ENCODE data around the gene SAPCD2. TPM values are rescaled to one million over a fixed set of nuclear protein-coding genes. Genes with fewer than 3 reads are reported as not detected.

Gene SAPCD2
- total RNA-seq, 2 donors from 2014 or later = 9.5 to 20.8 TPM

DNA sequence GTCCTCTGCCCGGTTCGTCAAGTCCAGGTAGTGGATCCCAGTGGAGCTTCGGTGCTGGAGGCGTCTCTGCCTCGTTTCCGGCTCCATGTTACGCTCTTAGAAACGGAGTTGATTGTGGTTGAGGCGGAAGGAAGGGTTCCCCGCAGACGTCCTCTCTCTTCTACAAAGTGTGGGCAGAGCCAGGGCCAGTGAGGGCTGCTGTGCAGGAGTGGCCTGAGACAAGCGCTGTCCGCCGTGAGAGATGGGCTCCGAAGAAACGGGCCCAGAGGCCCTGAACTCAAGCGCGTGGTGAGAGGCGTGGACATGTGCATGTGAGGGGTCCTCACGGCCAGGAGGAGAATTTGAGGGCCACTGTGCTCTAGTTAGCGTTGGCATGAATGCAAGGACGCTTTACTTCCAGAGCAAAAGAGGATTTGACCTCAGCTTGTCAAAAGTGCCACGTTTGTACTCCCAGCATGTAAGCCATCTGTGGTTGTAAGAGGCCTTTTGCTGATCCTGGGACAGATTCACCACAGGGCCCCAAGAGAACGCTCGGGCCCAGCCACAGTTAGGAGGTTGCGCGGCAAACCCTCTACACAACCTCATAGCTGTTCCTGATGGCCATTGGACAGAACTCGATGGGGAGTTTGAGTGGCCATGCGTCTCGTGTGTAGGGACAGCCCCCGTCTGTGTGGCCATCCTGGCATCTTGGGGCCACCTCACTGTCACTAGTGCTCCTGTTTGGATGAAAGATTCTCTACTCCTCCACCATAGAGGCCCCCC lies 26.6 kb upstream of the SAPCD2 start:
- DNase-seq (ENCODE audit: low spot score) = no peak
- peaks cover 17% of the 10 kb centered on the region in 2 donors for H3K4me1 Mint-ChIP-seq (ENCODE audit: low read depth in 2 of 2)
- peak overlapping the region; percentile 82 for H3K4me3 Mint-ChIP-seq
- H3K36me3 Mint-ChIP-seq = no peaks in the 10 kb centered on the region
- H3K9me3 Mint-ChIP-seq = no peaks in the 10 kb centered on the region
- H3K27me3 Mint-ChIP-seq = no peaks in the 10 kb centered on the region
- peak overlapping the region; percentile 83 for H3K27ac Mint-ChIP-seq
- ATAC-seq = no peak

DNA sequence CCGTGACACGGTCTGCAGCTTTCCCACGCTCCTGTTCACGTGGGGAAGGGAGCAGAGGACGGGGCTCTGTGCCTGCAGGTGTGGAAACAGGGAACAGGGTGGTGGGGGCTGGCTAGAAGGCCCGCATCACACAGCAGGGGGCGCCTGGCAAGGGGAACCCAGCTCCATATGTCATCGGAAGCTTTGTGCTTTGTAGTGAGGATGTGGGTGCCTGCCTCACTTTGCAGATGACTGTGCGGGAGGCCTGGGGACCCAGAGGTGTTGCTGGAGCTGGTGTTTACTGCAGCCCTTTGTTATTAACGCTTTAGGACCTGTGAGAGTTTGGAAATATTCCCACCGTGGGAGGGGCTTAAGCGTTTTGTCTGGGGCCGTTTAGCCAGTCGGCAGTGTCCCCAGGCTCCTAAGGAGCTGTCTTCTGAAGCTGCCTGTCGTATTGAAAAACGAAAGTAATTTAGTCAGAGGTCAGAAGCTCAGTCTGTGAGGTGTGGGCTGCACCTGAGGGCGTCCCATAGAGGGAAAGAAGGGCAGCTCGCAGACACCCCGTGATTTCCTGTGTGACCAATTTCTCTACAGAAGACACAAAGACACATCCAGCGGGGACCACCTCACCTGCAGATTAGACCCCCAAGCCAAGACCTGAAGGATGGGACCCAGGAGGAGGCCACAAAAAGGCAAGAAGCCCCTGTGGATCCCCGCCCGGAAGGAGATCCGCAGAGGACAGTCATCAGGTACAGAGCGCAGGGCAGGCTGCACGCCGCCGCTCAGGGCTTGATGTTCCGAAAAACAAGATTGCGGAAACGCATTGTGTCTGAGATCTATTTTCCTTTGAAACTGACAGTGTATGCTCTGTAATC lies 25.5 kb upstream of the SAPCD2 start:
- Mint-ChIP-seq H3K27ac (peak overlapping the region; percentile 83), H3K36me3 (no peaks in the 10 kb centered on the region), H3K27me3 (no peaks in the 10 kb centered on the region), H3K4me3 (peak overlapping the region; percentile 82), H3K9me3 (no peaks in the 10 kb centered on the region), H3K4me1 (ENCODE audit: low read depth in 2 of 2) (peaks cover 17 to 20% of the 10 kb centered on the region in 2 donors)
- DNase-seq (ENCODE audit: low spot score) (peak; percentile 87), ATAC-seq (peak; percentile 96 to 97)

DNA sequence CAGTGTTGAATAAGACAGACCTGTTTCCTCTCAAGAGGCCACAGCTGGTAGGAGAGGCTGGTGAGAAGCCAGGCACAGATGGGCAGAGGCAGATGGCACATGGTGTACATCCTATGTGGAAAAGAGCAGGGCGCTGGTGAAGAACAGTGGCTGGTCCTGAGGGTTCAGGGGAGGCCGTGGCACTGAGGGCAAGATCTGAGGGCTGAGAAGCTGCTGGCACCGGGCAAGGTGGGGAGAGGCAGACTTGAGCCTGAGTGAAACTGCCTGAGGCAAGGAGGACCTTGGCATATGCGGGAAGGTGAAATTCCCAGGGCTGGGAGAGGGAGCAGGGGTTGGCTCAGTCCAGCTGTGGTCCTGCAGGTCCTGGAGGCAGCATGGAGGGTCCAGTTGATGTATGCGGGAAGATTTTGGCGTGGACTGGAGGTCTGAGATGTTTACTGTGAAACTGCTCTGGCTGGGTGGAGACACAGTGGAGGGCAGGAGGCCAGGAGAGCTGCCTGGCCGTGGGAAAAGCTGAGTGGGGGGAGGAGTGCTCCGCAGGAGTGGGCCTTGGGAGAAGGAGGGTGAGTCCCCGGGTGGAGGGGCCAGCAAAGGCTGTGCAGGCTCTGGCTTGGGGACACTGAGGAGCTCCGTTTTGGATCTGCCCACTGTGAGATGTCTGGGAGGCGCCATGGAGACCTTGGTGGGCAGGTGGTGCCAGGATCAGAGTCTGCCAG lies 19.0 kb upstream of the SAPCD2 start:
- DNase-seq (ENCODE audit: low spot score) = no peak
- ATAC-seq = no peak
- peak overlapping the region; percentile 43 to 76 for H3K27ac Mint-ChIP-seq
- no peak overlapping the region for H3K4me3 Mint-ChIP-seq
- no peaks in the 10 kb centered on the region for H3K27me3 Mint-ChIP-seq
- H3K4me1 Mint-ChIP-seq (ENCODE audit: low read depth in 2 of 2) = peaks cover 23 to 32% of the 10 kb centered on the region in 2 donors
- H3K36me3 Mint-ChIP-seq = no peaks in the 10 kb centered on the region
- H3K9me3 Mint-ChIP-seq = no peaks in the 10 kb centered on the region

DNA sequence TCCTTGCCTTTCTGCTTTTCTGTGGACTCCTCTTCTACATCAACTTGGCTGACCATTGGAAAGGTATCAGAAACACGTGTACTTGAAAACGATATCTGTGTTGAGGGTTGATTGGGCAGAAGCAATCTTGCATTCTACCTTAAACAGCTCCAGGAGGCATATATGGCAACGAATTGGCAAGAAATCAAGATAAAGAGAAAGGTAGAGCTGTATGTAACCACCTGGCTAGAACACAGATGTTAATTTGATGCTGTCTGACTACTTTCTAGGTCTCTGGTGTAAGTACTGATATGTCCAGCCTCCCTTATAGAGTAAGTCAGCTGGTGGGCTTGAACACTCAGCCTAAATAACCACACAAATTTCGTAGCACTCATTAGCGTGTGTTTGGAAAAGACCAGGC lies 17.8 kb upstream of the SAPCD2 start:
- H3K27me3 Mint-ChIP-seq = no peaks in the 10 kb centered on the region
- H3K36me3 Mint-ChIP-seq = no peaks in the 10 kb centered on the region
- H3K4me1 Mint-ChIP-seq (ENCODE audit: low read depth in 2 of 2) = peaks cover 23 to 32% of the 10 kb centered on the region in 2 donors
- DNase-seq (ENCODE audit: low spot score) (no peak), ATAC-seq (no peak)
- H3K9me3 Mint-ChIP-seq = no peaks in the 10 kb centered on the region
- H3K4me3 Mint-ChIP-seq = peak overlapping the region; percentile 79
- peak overlapping the region; percentile 76 to 77 for H3K27ac Mint-ChIP-seq

DNA sequence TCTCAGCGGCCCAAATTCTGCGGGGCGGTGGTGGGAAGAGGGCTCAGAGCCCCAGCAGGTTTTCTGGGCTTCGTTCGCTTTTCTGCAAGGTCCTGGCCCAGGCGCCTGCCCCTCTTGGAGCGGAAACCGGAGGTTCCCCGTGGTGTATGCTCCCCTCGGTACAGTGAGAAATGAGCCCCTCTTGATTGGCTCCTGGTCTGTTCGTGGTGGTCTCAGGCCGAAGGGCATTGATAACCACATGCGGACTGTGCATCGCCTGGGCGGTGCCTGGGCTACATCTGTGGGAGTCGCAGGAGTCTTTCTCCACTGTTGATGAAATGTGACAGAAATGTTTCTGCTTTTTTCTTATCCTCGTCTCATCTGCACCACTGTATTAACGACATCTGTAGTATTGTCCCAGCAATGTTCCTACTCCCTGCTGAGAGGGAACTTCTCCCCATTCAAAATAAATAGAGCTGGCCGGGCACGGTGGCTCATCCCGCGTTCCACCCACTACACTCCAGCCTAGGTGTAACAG lies 17.1 kb upstream of the SAPCD2 start:
- DNase-seq (ENCODE audit: low spot score) = no peak
- H3K9me3 Mint-ChIP-seq = no peaks in the 10 kb centered on the region

DNA sequence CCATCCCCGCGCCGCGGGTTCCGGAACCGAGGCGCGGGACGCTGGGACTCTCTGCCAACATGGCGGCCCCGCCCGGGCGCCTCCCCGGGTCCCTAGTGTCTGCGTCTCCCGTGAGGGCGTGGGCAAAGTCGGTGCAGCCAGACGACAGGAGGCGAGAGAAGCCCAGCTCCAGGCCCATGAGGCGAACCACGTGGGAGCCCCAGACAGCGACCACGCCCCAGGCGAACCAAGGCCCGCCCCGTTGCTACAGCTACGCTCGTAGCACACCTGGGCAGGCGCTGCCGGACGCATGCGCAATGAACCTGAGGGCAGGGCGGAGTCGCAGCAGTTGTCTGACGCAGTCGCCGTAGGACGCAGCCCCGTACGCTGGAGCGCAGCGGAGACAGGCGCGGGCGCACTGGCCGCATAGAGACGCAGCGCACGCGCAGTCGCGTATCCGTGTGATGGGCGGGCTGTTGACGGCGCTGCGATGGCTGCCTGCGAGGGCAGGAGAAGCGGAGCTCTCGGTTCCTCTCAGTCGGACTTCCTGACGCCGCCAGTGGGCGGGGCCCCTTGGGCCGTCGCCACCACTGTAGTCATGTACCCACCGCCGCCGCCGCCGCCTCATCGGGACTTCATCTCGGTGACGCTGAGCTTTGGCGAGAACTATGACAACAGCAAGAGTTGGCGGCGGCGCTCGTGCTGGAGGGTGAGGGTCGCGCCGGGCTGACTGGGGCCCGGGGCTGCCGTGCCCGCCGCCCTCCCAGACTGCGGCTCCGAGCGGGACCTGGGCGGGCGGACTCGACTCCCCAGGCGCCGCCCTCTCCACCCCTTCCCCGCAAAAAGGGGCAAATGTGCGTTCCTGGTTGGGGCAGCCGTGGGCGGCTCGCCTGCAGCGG lies 16.4 kb upstream of the SAPCD2 start, which contains the start of gene MAN1B1:
TSS of gene MAN1B1 (plus strand) at position 455 of the 878 bp plus-strand sequence. CDS start at position 470, 15 bp downstream.
- DNase-seq (ENCODE audit: low spot score) = peak; percentile 100
- Mint-ChIP-seq H3K27ac (peak within 1 kb of the TSS; percentile 87 to 92), H3K4me1 (ENCODE audit: low read depth in 2 of 2) (peaks cover 23 to 32% of the 10 kb centered on the region in 2 donors), H3K36me3 (no peaks in the 10 kb centered on the region), H3K9me3 (no peaks in the 10 kb centered on the region), H3K4me3 (peak within 1 kb of the TSS; percentile 95), H3K27me3 (no peaks in the 10 kb centered on the region)
- peak; percentile 93 to 94 for ATAC-seq

More for the DNA sequence above, 17.1 kb upstream of the SAPCD2 start:
- peak in 1 of 2 donors; percentile 2 for ATAC-seq
- H3K4me3 Mint-ChIP-seq = peak overlapping the region; percentile 79
- H3K27me3 Mint-ChIP-seq = no peaks in the 10 kb centered on the region
- peak overlapping the region; percentile 76 to 77 for H3K27ac Mint-ChIP-seq
- no peaks in the 10 kb centered on the region for H3K36me3 Mint-ChIP-seq
- peaks cover 23 to 32% of the 10 kb centered on the region in 2 donors for H3K4me1 Mint-ChIP-seq (ENCODE audit: low read depth in 2 of 2)

DNA sequence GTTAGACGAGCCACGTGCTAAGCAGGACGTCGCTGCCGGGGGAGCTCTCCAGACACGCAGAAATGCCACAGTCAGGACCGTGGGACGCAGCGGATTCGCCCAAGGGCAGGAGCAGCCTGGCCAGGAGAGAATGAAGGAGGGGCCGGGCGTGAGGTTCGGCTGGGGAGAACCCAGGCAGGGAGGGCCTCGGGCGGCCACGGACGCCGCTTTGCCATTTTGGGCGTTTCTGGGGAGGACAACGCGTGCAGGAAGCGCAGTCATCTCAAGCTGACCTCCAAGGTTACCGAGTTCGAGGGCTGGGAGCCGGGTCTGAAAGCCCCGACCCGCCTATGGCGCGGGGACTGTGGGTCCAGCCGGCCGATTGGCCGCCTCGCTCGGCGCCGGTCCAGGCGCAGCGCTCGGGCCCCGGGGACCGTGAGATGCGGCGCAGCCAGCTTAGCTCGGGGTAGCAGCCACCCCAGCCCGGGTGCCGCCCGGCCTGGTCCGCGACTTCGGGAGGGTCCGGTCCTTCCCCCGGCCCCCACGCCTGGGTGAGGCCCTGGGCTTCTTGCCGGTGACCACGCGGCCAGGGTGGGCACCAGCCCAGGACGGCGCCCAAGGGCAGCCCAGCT lies 15.7 kb upstream of the SAPCD2 start:
- H3K9me3 Mint-ChIP-seq = no peaks in the 10 kb centered on the region
- H3K4me3 Mint-ChIP-seq = peak overlapping the region; percentile 95
- peak in 1 of 2 donors; percentile 2 for ATAC-seq
- no peak for DNase-seq (ENCODE audit: low spot score)
- peaks cover 23 to 29% of the 10 kb centered on the region in 2 donors for H3K4me1 Mint-ChIP-seq (ENCODE audit: low read depth in 2 of 2)
- H3K27me3 Mint-ChIP-seq = no peaks in the 10 kb centered on the region
- no peaks in the 10 kb centered on the region for H3K36me3 Mint-ChIP-seq
- H3K27ac Mint-ChIP-seq = peak overlapping the region; percentile 87 to 92

DNA sequence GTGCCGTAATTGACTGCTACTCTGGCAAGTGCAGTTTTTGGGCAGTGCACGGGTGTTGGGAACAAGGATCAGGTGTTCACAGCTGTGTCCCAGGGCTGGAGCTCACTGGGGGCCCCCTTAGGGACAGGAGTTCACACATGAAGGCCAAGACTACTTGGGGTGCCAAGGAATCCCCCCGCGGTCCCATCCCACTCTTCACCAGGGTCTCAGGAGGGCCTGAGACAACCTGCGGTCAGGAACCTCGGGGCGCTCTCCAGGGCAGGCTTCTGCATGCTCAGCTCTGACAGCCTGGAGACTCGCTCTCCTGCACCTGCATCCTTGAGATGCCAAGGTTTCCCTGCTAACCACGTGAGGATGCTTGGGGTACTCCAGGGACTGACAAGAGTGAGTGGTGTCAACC lies 14.2 kb upstream of the SAPCD2 start:
- DNase-seq (ENCODE audit: low spot score) = no peak
- no peak for ATAC-seq
- Mint-ChIP-seq H3K36me3 (no peaks in the 10 kb centered on the region), H3K27ac (no peak overlapping the region), H3K4me3 (no peak overlapping the region), H3K4me1 (ENCODE audit: low read depth in 2 of 2) (peaks cover 24 to 27% of the 10 kb centered on the region in 2 donors), H3K9me3 (no peaks in the 10 kb centered on the region), H3K27me3 (no peaks in the 10 kb centered on the region)

DNA sequence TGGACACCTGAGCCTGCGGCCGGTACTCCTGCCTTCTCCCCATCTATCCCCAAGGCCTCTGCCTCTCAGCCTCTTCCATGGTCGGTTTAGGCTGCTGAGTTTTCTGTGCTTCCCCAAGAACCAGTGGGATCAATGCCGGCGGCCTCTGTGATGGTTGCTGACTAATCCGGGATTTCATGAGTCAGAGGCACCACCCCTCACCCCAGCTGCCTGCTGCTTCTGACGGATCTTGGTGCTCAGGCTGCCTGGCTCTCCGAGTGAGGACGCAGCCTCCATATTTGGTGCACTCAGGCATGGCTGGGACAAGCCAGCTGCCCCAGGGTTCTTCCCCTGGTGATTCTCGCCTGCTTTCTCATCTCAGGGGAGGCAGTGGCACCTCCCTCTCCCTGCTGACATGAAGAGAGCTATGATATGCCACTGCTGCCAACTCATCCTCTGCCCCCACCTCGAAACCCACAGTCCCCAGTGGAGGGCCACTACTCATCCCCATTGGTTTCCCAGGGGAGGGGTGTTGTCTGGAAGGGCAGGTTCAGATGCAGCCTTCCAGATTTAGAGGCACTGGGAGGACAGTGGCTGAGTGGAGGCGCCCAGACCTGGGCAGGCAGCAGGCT lies 13.1 kb upstream of the SAPCD2 start:
- H3K4me1 Mint-ChIP-seq (ENCODE audit: low read depth in 2 of 2) = peaks cover 18 to 19% of the 10 kb centered on the region in 2 donors
- H3K36me3 Mint-ChIP-seq = no peaks in the 10 kb centered on the region
- no peak overlapping the region for H3K27ac Mint-ChIP-seq
- ATAC-seq = no peak
- H3K9me3 Mint-ChIP-seq = no peaks in the 10 kb centered on the region
- no peak for DNase-seq (ENCODE audit: low spot score)
- no peaks in the 10 kb centered on the region for H3K27me3 Mint-ChIP-seq
- no peak overlapping the region for H3K4me3 Mint-ChIP-seq

DNA sequence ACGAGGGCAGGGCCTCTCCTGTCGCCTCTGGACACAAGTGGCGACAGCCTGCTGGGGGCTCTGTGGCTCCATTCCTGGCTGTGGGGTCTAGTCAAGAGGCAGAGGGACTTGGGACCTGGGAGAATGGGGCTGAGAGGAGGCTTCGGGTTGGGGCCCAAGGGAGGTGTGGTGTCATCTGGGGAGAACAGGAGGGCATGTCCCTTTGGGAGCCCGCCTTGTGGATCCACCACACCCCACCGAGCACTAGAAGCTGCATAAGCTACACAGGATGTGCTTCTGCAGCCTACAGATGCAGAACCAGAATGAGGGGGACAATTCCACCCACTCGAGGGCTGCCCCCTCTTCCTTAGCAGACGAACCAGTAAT lies 12.6 kb upstream of the SAPCD2 start:
- ATAC-seq = no peak
- peaks cover 12 to 13% of the 10 kb centered on the region in 2 donors for H3K4me1 Mint-ChIP-seq (ENCODE audit: low read depth in 2 of 2)
- no peaks in the 10 kb centered on the region for H3K27me3 Mint-ChIP-seq
- DNase-seq (ENCODE audit: low spot score) = no peak
- no peak overlapping the region for H3K27ac Mint-ChIP-seq
- no peaks in the 10 kb centered on the region for H3K9me3 Mint-ChIP-seq
- no peak overlapping the region for H3K4me3 Mint-ChIP-seq
- H3K36me3 Mint-ChIP-seq = no peaks in the 10 kb centered on the region

DNA sequence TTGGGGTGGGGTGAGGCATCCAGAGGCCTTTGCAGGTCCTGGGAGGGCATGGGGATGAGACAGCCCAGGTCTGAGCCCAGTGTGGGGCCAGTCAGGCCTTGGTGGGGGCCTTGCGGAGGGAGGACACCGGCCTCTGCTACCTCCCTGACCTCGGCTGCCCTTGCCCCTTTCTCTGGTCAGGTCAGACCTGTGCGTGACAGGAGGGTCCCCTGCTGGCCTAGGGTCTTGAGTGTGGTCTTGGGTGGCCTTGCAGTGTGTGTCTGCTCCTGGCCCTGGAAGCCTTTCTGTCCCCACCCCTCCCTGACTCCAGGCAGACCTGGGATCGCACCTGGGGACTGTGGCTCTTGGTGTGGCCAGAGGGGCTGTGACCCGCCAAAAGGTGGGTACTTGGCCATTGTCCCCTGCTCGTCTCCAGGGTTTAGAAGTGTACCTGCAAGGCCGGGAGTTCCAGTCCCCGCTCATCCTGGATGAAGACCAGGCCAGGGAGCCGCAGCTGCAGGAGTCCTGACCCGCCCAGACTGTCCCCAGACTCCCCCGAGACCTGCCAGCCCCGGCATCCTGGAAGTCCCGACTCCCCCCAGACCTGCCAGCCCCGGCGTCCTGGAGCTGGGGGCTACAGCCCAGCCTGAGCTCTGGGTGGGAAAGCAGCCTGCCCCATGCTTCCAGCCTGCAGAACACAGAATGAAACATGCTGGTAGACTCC lies 12.0 kb upstream of the SAPCD2 start:
- H3K4me3 Mint-ChIP-seq = no peak overlapping the region
- H3K36me3 Mint-ChIP-seq = no peaks in the 10 kb centered on the region
- H3K9me3 Mint-ChIP-seq = no peaks in the 10 kb centered on the region
- H3K4me1 Mint-ChIP-seq (ENCODE audit: low read depth in 2 of 2) = peaks cover 7% of the 10 kb centered on the region in 2 donors
- ATAC-seq (no peak), DNase-seq (ENCODE audit: low spot score) (no peak)
- no peak overlapping the region for H3K27ac Mint-ChIP-seq
- no peaks in the 10 kb centered on the region for H3K27me3 Mint-ChIP-seq
